ENCODE measurements around the gene FIG4. TPM values are rescaled to one million over a fixed set of nuclear protein-coding genes. Genes with fewer than 3 reads are reported as not detected.
"Not testable (repeated sequence)": the region's sequence is repeated elsewhere in the genome, so short reads cannot be mapped to it uniquely, and the experiment has no call there.

The FIG4 gene
- total RNA-seq, 4 donors from 2014 or later: 9.4 to 18.1 (median 13.2) TPM

GRCh38 chr6:109715616-109716015, 24.5 kb downstream of the FIG4 start:
- no peak for ATAC-seq (ENCODE audit: low FRiP score)
- no peak for DNase-seq (ENCODE audit: low spot score)
- TF ChIP-seq, protein P1, sequence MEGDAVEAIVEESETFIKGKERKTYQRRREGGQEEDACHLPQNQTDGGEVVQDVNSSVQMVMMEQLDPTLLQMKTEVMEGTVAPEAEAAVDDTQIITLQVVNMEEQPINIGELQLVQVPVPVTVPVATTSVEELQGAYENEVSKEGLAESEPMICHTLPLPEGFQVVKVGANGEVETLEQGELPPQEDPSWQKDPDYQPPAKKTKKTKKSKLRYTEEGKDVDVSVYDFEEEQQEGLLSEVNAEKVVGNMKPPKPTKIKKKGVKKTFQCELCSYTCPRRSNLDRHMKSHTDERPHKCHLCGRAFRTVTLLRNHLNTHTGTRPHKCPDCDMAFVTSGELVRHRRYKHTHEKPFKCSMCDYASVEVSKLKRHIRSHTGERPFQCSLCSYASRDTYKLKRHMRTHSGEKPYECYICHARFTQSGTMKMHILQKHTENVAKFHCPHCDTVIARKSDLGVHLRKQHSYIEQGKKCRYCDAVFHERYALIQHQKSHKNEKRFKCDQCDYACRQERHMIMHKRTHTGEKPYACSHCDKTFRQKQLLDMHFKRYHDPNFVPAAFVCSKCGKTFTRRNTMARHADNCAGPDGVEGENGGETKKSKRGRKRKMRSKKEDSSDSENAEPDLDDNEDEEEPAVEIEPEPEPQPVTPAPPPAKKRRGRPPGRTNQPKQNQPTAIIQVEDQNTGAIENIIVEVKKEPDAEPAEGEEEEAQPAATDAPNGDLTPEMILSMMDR (IDR thresholded peaks at IDR 0.05): no peak

GRCh38 chr6:109717971-109718370, 26.9 kb downstream of the FIG4 start:
- DNase-seq (ENCODE audit: low spot score) (no peak), ATAC-seq (ENCODE audit: low FRiP score) (no peak)
- TF ChIP-seq, protein P1 (IDR thresholded peaks at IDR 0.05): no peak

DNA sequence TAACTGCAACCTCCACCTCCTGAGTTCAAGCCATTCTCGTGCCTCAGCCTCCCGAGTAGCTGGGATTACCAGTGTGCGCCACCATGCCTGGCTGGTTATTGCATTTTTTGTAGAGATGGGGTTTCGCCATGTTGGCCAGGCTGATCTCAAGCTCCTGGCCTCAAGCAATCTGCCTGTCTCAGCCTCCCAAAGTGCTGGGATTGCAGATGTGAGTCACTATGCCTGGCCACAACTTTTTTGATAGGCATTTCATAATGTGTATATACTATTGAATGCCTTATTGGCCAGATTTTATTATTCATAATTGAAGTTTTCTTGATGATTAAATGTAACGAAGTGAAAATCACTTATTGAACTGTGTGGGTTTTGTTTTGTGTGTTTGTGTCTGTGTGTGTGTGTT, 27.9 kb downstream of the FIG4 start:
- TF ChIP-seq, protein P1 (IDR thresholded peaks at IDR 0.05): no peak
- DNase-seq (ENCODE audit: low spot score): no peak
- no peak for ATAC-seq (ENCODE audit: low FRiP score)

GRCh38 chr6:109720311-109720710, 29.2 kb downstream of the FIG4 start:
- ATAC-seq (ENCODE audit: low FRiP score) (no peak), DNase-seq (ENCODE audit: low spot score) (no peak)
- TF ChIP-seq, protein P1 (IDR thresholded peaks at IDR 0.05): no peak

GRCh38 chr6:109722011-109722410, 30.9 kb downstream of the FIG4 start:
- TF ChIP-seq, protein P1 (IDR thresholded peaks at IDR 0.05): no peak
- no peak for DNase-seq (ENCODE audit: low spot score)
- ATAC-seq (ENCODE audit: low FRiP score): no peak

DNA sequence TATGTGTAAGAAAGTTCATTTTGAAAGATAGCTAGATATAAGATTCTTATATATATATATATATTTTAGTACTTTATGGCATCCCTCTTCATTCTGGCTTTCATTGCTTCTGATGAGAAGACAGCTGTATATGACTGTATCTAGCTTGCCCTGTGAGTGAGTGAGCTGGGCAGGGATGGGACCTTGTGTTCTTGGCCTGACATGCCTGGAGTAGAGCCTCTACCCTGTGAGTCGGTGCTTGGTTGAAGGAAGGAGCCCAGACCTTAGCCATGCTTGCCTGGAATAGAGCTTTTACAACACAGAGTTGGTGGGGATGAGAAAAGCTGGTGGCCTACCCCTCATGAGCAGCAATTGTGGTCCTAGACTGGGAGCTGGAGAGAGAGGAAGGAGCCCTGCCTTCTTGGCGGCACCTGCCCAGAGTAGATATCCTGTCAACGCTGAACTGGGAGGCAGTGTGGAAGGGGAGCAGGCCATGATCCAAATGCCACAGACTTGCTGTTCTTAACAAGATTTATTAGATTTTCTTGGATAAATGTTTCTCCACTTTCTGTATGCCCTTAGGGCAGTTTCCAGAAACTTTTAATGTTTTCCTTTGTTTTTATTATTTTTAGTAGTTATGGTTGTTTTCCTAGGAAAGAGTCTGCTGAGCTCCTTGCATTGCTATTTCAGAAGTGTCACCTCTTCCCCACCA, 31.6 kb downstream of the FIG4 start:
- no peak for ATAC-seq (ENCODE audit: low FRiP score)
- DNase-seq (ENCODE audit: low spot score): no peak
- TF ChIP-seq, protein P1 (IDR thresholded peaks at IDR 0.05): no peak

GRCh38 chr6:109725250-109725649, 34.2 kb downstream of the FIG4 start:
- ATAC-seq (ENCODE audit: low FRiP score); DNase-seq (ENCODE audit: low spot score): not testable (repeated sequence)
